Dendritic cell treated with granulocyte-macrophage colony-stimulating factor and Interleukin-4, amounts not matched to agents 40 ng/mL and 50 ng/mL, for 4 days (primary cell): ENCODE data around the gene DOCK11.

Source experiments
- H3K27ac Mint-ChIP-seq: one replicate; pipeline ENCODE4 v1.8.0; 2022; ENCODE audit warnings: mild to moderate bottlenecking, mixed read lengths
- H3K27me3 Mint-ChIP-seq: one replicate; pipeline ENCODE4 v1.8.0; 2022; ENCODE audit warnings: mild to moderate bottlenecking, mixed read lengths
- H3K36me3 Mint-ChIP-seq: one replicate; pipeline ENCODE4 v1.8.0; 2022; ENCODE audit warnings: low read depth, mixed read lengths
- H3K4me1 Mint-ChIP-seq: one replicate; pipeline ENCODE4 v1.8.0; 2022; ENCODE audit warnings: low read depth, mixed read lengths
- H3K4me3 Mint-ChIP-seq: one replicate; pipeline ENCODE4 v1.8.0; 2022; ENCODE audit warnings: mild to moderate bottlenecking, moderate library complexity, mixed read lengths
- H3K9me3 Mint-ChIP-seq: one replicate; pipeline ENCODE4 v1.8.0; 2022; ENCODE audit warnings: mixed read lengths
- intact Hi-C: fragments of 100-400 bp; cut with micrococcal nuclease; formaldehyde crosslinking; loops from one replicate; pipeline ENCODE4 v1.15.0; 2022

Gene DOCK11

DNA sequence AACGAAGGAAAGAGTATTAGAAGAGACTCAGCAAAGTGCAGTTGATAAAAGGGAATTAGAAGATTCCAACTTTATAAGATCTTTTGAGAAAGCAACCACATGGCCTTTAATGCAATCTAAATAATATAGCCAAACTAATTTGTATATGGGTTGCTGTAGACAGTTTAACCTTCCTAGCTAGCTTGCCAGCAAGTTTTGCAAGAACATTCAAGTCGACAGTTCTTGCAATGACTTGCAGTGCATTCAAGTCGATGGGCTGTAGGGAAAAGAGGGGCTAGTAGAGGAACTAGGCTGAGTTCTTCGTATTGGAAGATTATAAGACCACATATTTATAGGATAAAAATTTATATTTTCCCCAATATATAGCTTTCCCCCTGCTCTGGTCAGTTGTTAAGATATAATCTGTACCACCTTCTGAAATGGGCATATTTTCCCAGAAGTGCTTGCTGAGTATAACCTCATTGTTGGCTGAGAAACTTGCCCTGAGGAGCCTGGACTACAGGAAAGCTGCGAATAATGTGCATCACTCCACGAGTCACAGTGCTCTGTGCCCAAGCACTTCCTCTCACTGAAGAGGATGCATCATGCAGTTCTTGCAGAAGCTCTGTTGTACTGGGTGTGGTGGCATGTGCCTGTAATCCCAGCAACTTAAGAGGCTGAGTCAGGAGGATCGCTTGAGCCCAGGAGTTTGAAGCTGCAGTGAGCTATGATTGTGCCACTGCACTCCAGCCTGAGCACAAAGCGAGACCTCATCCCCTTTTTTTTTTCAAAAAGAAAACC is 56.7 kb downstream of the DOCK11 start:
- intact Hi-C loops: loop anchor here (5.0 kb wide), 1 partner anchor 55 kb away; the partner anchor contains the start of gene DOCK11
- no peaks in the 10 kb centered on the region for H3K9me3 Mint-ChIP-seq
- peaks cover 13% of the 10 kb centered on the region for H3K4me1 Mint-ChIP-seq
- no peaks in the 10 kb centered on the region for H3K27me3 Mint-ChIP-seq
- peaks cover 83% of the 10 kb centered on the region for H3K36me3 Mint-ChIP-seq
- no peak overlapping the region for H3K4me3 Mint-ChIP-seq
- peak overlapping the region; percentile 76 for H3K27ac Mint-ChIP-seq

DNA sequence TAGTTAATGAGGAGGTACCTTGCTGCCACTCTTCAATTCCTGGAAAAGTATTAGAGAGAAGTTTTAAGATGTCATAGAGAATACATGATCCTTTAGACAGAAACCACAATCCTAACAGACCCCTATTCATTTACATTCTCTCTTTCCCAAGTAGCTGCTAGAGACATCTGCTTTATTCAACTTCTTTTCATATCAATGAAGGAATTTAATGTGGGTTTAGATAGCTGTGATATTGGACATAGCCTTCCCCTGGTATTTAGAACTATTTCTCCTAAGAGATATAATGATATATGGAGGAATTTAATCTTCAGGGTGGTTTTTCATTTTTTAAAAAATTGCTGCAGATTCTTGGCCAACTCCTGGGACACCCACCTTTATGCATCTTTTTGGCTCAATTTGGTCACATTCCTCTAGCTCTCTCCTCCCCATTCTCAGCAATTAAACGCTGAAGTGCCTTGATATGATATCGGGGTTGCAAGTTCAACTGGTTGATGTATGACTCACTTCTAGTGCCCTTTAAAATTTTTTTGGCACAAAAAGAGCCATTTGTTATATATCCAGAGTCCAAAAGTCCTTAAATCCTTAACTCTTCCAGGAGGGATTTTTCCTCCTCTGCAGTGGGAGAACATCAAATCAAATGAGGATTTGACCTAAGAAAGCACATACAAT is 57.6 kb downstream of the DOCK11 start:
- no peak overlapping the region for H3K4me3 Mint-ChIP-seq
- peaks cover 77% of the 10 kb centered on the region for H3K36me3 Mint-ChIP-seq
- peak overlapping the region; percentile 76 for H3K27ac Mint-ChIP-seq
- H3K9me3 Mint-ChIP-seq: no peaks in the 10 kb centered on the region
- intact Hi-C loops: loop anchor here (5.0 kb wide), 1 partner anchor 56 kb away; the partner anchor contains the start of gene DOCK11
- peaks cover 15% of the 10 kb centered on the region for H3K4me1 Mint-ChIP-seq
- H3K27me3 Mint-ChIP-seq: no peaks in the 10 kb centered on the region

DNA sequence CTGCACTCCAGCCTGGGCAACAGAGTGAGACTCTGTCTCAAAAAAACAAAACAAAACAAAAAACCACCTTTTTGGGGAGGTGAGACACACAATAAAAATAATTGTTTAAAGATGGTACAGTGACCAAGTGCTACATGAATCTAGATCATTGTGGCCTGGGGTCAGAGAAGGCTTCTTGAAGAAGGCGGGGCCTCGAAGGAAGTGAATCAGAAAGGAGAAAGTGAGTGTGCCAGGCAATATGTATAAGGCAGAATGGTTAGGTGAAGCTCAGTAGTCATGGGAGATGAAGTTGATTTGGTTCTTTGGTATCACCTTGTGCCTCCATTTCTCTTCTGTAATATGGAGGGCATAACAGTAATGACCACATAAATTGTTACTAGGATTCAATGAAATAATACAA is 58.9 kb downstream of the DOCK11 start:
- H3K27ac Mint-ChIP-seq: no peak overlapping the region
- intact Hi-C loops: loop anchor here (5.0 kb wide), 1 partner anchor 57 kb away; the partner anchor contains the start of gene DOCK11

DNA sequence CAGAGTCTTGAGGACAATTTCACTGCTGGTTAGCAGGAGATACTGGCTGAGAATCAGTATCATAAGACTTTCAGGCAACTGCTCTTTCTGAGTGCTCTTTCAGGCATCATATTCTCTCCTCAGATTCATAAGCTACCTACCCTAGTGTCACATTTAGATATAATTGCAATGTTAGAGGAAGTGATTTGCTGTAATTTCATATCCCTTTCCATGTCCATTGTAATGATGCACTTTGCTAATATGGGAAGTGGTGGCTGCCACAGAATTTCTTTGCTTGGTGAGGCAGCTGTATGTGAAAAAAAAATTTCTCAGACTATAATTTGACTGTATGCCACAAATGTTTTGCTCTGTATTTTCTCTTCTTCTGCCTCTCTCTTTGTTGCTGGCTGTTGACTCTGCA is 63.3 kb downstream of the DOCK11 start:
- H3K9me3 Mint-ChIP-seq: no peaks in the 10 kb centered on the region
- intact Hi-C loops: no loop called here
- peaks cover 23% of the 10 kb centered on the region for H3K4me1 Mint-ChIP-seq
- H3K4me3 Mint-ChIP-seq: no peak overlapping the region
- H3K27ac Mint-ChIP-seq: no peak overlapping the region
- peaks cover 63% of the 10 kb centered on the region for H3K36me3 Mint-ChIP-seq
- no peaks in the 10 kb centered on the region for H3K27me3 Mint-ChIP-seq

More for the DNA sequence above, 58.9 kb downstream of the DOCK11 start:
- H3K9me3 Mint-ChIP-seq: no peaks in the 10 kb centered on the region
- H3K4me3 Mint-ChIP-seq: no peak overlapping the region
- peaks cover 64% of the 10 kb centered on the region for H3K36me3 Mint-ChIP-seq
- no peaks in the 10 kb centered on the region for H3K27me3 Mint-ChIP-seq
- H3K4me1 Mint-ChIP-seq: peaks cover 15% of the 10 kb centered on the region

DNA sequence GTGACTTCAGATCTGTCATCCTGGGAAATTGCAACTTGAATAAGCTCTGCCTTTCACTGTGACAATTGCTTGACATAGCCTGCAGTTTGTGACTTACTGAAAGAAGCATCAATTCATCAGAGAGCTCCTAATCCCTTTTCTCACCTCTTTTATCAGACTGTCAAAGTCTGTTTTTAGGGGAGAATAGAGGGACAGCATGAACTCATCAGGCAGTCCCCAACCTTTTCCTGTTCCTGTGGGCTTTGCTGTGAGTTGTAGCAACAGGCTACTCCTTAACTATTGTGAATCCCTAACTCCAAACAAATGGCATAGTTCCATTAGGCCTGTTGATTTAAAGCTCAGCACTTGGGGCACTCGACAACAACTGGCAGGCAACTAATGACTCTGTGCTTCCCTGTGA is 64.9 kb downstream of the DOCK11 start:
- Mint-ChIP-seq H3K27ac (no peak overlapping the region), H3K4me3 (no peak overlapping the region), H3K36me3 (peaks cover 58% of the 10 kb centered on the region), H3K4me1 (peaks cover 32% of the 10 kb centered on the region), H3K27me3 (no peaks in the 10 kb centered on the region), H3K9me3 (no peaks in the 10 kb centered on the region)
- intact Hi-C loops: no loop called here

DNA sequence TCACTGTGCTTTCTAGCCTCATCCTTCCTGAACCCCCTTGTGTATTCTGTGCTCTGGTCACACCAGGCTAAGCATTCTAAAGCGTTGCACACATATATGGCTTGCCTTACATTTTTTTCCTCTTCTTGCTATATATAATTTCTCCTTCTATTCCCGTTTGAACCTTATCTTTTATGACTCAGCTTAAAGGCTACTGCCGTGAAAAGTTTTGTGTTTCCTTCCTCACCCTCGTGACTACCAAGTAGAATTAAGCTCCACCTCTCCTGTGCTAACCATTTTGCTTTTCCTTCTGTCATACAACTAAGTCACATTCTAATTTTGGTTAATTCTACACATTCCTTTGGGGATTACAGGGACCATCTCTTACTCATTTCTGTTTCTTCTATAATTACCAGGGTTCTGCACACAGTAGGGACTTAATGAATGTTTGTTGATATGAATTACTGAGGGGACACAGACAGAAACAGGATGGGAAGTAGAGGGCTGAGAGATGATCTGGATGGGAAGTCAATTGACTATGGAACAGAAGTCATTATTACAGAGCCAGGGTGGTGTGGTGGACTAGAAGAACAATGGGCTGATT is 67.1 kb downstream of the DOCK11 start:
- peaks cover 23% of the 10 kb centered on the region for H3K4me1 Mint-ChIP-seq

DNA sequence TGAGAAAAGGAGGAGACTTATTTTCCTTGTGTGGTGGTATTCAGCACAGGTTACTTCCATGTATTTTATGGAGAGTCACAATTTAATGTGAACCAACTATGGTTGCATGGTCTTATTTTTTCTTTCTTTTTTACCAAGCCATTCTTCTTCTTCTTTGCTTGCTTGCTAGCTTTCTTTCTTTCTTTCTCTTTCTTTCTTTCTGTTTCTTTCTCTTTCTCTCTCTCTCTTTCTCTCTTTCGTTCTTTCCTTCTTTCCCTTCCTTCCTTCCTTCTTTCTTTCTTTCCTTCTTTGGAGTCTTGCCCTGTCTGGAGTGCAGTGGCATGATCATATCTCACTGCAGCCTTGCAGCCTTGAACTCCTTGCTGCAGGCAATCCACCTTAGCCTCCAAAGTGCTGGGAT is 68.9 kb downstream of the DOCK11 start:
- Mint-ChIP-seq H3K27ac (peak overlapping the region; percentile 81), H3K27me3 (no peaks in the 10 kb centered on the region), H3K9me3 (no peaks in the 10 kb centered on the region), H3K4me1 (peaks cover 23% of the 10 kb centered on the region), H3K4me3 (no peak overlapping the region), H3K36me3 (peaks cover 57% of the 10 kb centered on the region)
- intact Hi-C loops: no loop called here

More for the DNA sequence above, 67.1 kb downstream of the DOCK11 start:
- Mint-ChIP-seq H3K9me3 (no peaks in the 10 kb centered on the region), H3K27me3 (no peaks in the 10 kb centered on the region), H3K36me3 (peaks cover 50% of the 10 kb centered on the region), H3K27ac (peak overlapping the region; percentile 70), H3K4me3 (no peak overlapping the region)
- intact Hi-C loops: no loop called here

DNA sequence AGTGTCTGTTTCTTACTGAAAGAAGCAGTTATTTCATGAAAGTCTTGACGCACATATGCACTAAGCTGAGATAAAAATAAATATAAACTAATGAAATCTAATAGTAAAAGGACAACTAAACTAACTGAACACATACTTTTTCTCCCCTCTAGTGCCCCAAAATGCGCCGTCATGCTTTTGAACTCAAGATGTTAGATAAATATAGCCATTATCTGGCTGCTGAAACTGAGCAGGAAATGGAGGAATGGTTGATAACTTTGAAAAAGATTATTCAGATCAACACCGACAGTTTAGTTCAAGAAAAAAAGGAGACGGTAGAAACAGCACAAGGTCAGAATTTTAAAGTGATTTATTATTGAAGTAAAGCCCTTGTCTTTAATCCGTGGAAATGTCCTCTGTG is 70.2 kb downstream of the DOCK11 start:
- H3K27ac Mint-ChIP-seq: no peak overlapping the region
- intact Hi-C loops: no loop called here
- H3K4me1 Mint-ChIP-seq: peaks cover 23% of the 10 kb centered on the region
- H3K27me3 Mint-ChIP-seq: no peaks in the 10 kb centered on the region
- H3K36me3 Mint-ChIP-seq: peaks cover 59% of the 10 kb centered on the region
- H3K4me3 Mint-ChIP-seq: no peak overlapping the region
- H3K9me3 Mint-ChIP-seq: no peaks in the 10 kb centered on the region

DNA sequence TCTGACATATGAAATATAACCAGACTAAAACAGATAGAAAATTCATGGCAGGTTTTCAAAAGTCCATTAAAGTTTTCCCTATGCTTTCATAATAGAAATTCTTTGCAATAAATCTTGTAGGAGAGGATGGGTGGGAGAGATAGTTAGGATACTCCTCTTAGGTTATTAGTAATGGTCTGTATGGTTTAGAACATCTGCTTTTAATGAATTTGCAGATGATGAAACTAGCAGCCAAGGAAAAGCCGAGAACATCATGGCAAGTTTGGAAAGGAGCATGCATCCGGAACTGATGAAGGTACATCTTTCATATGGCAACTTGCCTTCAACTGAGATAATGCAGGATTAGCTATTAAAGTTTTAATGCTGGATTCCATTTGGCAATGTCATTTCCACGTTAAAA is 70.7 kb downstream of the DOCK11 start:
- H3K36me3 Mint-ChIP-seq: peaks cover 63% of the 10 kb centered on the region
- no peaks in the 10 kb centered on the region for H3K27me3 Mint-ChIP-seq
- no peak overlapping the region for H3K4me3 Mint-ChIP-seq
- peaks cover 23% of the 10 kb centered on the region for H3K4me1 Mint-ChIP-seq
- no peak overlapping the region for H3K27ac Mint-ChIP-seq
- H3K9me3 Mint-ChIP-seq: no peaks in the 10 kb centered on the region
- intact Hi-C loops: no loop called here

DNA sequence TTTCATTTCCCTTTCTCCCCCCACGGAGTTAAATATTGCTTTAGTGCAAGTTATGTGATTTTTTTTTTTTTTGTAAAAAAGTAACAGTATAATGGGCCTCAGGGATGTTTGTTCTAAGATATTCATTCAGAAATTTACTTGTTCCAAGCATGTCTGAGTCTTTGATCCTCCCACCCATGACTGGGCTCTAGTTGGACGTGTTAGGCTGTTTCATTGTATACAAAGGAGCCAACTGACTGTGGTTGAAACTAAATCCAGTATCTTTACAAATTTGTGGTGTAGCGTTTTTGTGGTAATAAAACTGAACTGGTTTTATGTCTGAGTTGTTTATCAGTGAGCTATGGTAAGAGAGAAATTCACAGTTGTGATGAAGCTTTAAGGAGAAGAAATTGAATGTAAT is 74.1 kb downstream of the DOCK11 start:
- Mint-ChIP-seq H3K4me3 (no peak overlapping the region), H3K36me3 (peaks cover 59% of the 10 kb centered on the region), H3K4me1 (peaks cover 2% of the 10 kb centered on the region), H3K27me3 (no peaks in the 10 kb centered on the region), H3K27ac (no peak overlapping the region), H3K9me3 (no peaks in the 10 kb centered on the region)
- intact Hi-C loops: loop anchor here (10.0 kb wide), 1 partner anchor 115 kb away; no protein-coding TSS in a partner anchor

DNA sequence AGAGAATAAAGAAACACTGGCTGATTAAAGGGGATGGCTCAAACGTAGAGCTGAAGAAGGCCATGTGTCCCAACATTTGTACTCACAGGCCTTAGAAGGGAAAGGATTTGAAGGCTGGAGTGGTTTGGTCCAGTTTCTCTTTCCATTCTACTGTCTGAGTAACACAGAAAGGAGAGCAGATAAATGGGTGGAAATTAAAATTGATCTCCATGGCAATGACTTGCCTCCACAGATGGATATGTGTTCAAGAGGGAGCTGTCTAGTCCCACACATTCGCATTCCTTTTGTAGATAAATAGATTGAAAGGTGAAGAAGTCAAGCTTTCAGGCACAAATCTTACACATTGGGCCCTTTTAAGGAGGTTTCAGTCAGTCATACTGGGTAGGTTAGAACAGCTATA is 74.6 kb downstream of the DOCK11 start:
- intact Hi-C loops: loop anchor here (10.0 kb wide), 1 partner anchor 115 kb away; no protein-coding TSS in a partner anchor
- H3K36me3 Mint-ChIP-seq: peaks cover 58% of the 10 kb centered on the region
- H3K4me3 Mint-ChIP-seq: no peak overlapping the region
- no peaks in the 10 kb centered on the region for H3K9me3 Mint-ChIP-seq
- H3K27ac Mint-ChIP-seq: no peak overlapping the region
- no peaks in the 10 kb centered on the region for H3K27me3 Mint-ChIP-seq
- no peaks in the 10 kb centered on the region for H3K4me1 Mint-ChIP-seq

DNA sequence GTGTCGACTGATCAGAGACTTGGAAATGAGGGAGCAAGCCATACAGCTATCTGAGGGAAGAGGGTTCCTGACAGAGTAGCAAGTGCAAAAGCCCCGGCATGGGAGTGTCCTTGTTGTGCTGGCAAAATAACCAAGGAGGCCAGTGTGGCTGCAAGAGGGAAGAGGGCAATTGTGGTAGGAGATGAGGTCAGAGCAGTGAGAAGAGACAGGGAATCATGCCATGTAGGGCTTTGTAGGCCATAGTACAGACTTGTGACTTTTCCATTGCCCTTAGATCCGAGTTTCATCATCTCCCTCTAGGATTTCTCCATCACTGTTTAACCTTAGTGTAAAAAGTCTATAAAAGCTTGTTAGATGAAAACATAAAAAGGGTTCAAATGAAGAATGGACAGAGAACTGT is 76.2 kb downstream of the DOCK11 start:
- Mint-ChIP-seq H3K27ac (no peak overlapping the region), H3K27me3 (no peaks in the 10 kb centered on the region), H3K36me3 (peaks cover 54% of the 10 kb centered on the region), H3K4me1 (no peaks in the 10 kb centered on the region), H3K9me3 (no peaks in the 10 kb centered on the region), H3K4me3 (no peak overlapping the region)
- intact Hi-C loops: loop anchor here (10.0 kb wide), 1 partner anchor 117 kb away; no protein-coding TSS in a partner anchor

DNA sequence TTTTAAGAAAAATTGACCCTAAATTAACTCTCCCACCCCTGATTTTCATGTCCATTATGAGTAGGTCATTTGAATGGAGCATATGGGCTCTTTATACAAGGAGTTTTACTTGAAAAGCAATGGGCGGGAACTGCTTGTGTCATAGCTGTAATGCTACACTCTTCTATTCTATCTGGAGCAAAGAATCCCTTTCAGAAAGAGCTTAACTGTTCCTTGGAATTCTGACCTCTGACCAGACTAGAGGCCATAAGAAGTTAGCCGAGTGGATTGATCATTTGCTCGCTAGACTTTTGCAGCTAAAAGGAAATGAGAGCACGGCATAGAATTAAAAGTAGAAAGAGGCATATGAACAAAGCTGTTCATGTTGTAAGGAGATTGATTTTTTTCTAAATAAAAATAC is 79.1 kb downstream of the DOCK11 start:
- H3K4me1 Mint-ChIP-seq: no peaks in the 10 kb centered on the region
- intact Hi-C loops: loop anchor here (10.0 kb wide), 1 partner anchor 120 kb away; no protein-coding TSS in a partner anchor
- peaks cover 61% of the 10 kb centered on the region for H3K36me3 Mint-ChIP-seq
- no peak overlapping the region for H3K4me3 Mint-ChIP-seq
- H3K27ac Mint-ChIP-seq: no peak overlapping the region
- no peaks in the 10 kb centered on the region for H3K27me3 Mint-ChIP-seq
- no peaks in the 10 kb centered on the region for H3K9me3 Mint-ChIP-seq

DNA sequence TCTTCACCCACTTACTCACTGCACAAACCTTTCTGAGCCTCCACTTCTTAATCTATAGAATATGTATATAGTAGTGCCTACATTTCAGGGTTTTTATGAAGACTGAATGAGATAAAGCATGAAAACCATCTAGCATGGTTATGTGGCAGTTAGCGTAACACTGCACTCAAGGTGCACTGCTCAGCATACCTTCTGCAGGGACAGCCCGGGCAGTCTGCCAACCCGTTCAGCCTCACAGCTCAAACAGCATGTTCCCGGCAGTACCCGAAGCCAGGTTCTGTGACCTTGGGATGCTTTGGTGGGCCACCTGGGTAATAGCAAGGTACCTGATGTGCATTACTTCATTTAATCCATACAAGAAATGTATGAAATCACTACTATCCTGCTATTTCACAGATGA is 81.4 kb downstream of the DOCK11 start:
- no peaks in the 10 kb centered on the region for H3K27me3 Mint-ChIP-seq
- H3K4me1 Mint-ChIP-seq: no peaks in the 10 kb centered on the region
- peaks cover 62% of the 10 kb centered on the region for H3K36me3 Mint-ChIP-seq
- no peaks in the 10 kb centered on the region for H3K9me3 Mint-ChIP-seq
- intact Hi-C loops: loop anchor here (10.0 kb wide), 1 partner anchor 122 kb away; no protein-coding TSS in a partner anchor
- no peak overlapping the region for H3K4me3 Mint-ChIP-seq
- no peak overlapping the region for H3K27ac Mint-ChIP-seq
